GM23338 (cell line): ENCODE measurements around the gene SCIN. TPM values are rescaled to one million over a fixed set of nuclear protein-coding genes. Genes with fewer than 3 reads are reported as not detected.
"Not testable (repeated sequence)": the region's sequence is repeated elsewhere in the genome, so short reads cannot be mapped to it uniquely, and the experiment has no call there.

Experiments used
- ATAC-seq: fragments of 200-7000 bp; cut with Tn5 transposase; 3 replicates; pipeline ENCODE4 v1.9.1; 2020
- DNase-seq: peaks from one replicate; pipeline ENCODE4 v3.0.0-alpha.2; 2015; ENCODE audit warnings: low spot score
- H2AFZ ChIP-seq: fragments of 200-600 bp; sonication (generic); 2 replicates; pipeline ENCODE4 v1.8.0; 2016; ENCODE audit warnings: antibody characterized with exemption, mild to moderate bottlenecking, moderate library complexity
- H3F3A ChIP-seq: fragments of 200-600 bp; sonication (generic); replicated peaks from 2 replicates; pipeline ENCODE4 v1.8.0; 2017; ENCODE audit warnings: antibody characterized with exemption, mixed run types, low read depth
- H3K27ac ChIP-seq: fragments of 200-600 bp; sonication (generic); 2 replicates; pipeline ENCODE4 v1.6.1; 2016; ENCODE audit warnings: low read depth
- H3K27me3 ChIP-seq: fragments of 200-600 bp; sonication (generic); 2 replicates; pipeline ENCODE4 v1.8.0; 2016; ENCODE audit warnings: mild to moderate bottlenecking, mixed run types, moderate library complexity; ENCODE audit not compliant: insufficient read depth
- H3K36me3 ChIP-seq: fragments of 200-600 bp; sonication (generic); 2 replicates; pipeline ENCODE4 v1.8.0; 2016; ENCODE audit warnings: mild to moderate bottlenecking; ENCODE audit not compliant: insufficient read depth
- H3K4me1 ChIP-seq: fragments of 200-600 bp; sonication (generic); 2 replicates; pipeline ENCODE4 v1.8.0; 2016; ENCODE audit warnings: mild to moderate bottlenecking, moderate library complexity; ENCODE audit not compliant: insufficient read depth
- H3K4me2 ChIP-seq: fragments of 200-600 bp; sonication (generic); 2 replicates; pipeline ENCODE4 v1.7.1; 2017; ENCODE audit warnings: mixed run types
- H3K4me3 ChIP-seq: fragments of 200-600 bp; sonication (generic); 2 replicates; pipeline ENCODE4 v1.6.1; 2016; ENCODE audit warnings: mixed run types
- H3K79me2 ChIP-seq: fragments of 200-600 bp; sonication (generic); replicated peaks from 2 replicates; pipeline ENCODE4 v1.8.0; 2017; ENCODE audit warnings: mild to moderate bottlenecking; ENCODE audit not compliant: insufficient read depth
- H3K9me2 ChIP-seq: fragments of 200-600 bp; sonication (generic); 2 replicates; pipeline ENCODE4 v1.8.0; 2017; ENCODE audit not compliant: insufficient read depth
- H4K20me1 ChIP-seq: fragments of 200-600 bp; sonication (generic); replicated peaks from 2 replicates; pipeline ENCODE4 v1.8.0; 2017; ENCODE audit warnings: mild to moderate bottlenecking; ENCODE audit not compliant: insufficient read depth
- H3K27ac Mint-ChIP-seq: 2 replicates; pipeline ENCODE4 v1.8.0; 2020; ENCODE audit warnings: inconsistent platforms, mild to moderate bottlenecking, moderate library complexity, mixed read lengths
- H3K27me3 Mint-ChIP-seq: 3 replicates; pipeline ENCODE4 v1.8.0; 2022; ENCODE audit warnings: low read depth, mild to moderate bottlenecking, moderate library complexity, mixed read lengths, inconsistent platforms; ENCODE audit not compliant: insufficient read depth, poor library complexity
- H3K36me3 Mint-ChIP-seq: 3 replicates; pipeline ENCODE4 v1.8.0; 2021; ENCODE audit warnings: low read depth, mild to moderate bottlenecking, inconsistent platforms, moderate library complexity, mixed read lengths
- H3K4me1 Mint-ChIP-seq: 3 replicates; pipeline ENCODE4 v1.8.0; 2020; ENCODE audit warnings: mild to moderate bottlenecking, inconsistent platforms, mixed read lengths
- H3K4me3 Mint-ChIP-seq: 3 replicates; pipeline ENCODE4 v1.8.0; 2021; ENCODE audit warnings: moderate library complexity, mild to moderate bottlenecking, inconsistent platforms, mixed read lengths
- H3K9me3 Mint-ChIP-seq: 3 replicates; pipeline ENCODE4 v1.8.0; 2020; ENCODE audit warnings: moderate library complexity, mild to moderate bottlenecking, inconsistent platforms, mixed read lengths
- CREB1 ChIP-seq: fragments of 250-450 bp; sonication (Bioruptor Pico); IDR thresholded peaks from 2 replicates; pipeline ENCODE4 v1.5.0; 2020; ENCODE audit warnings: low read depth, mild to moderate bottlenecking, moderate library complexity
- CTCF ChIP-seq, 2 experiments: fragments of 200-600 bp in 1 of 2; sonication (generic) in 1 of 2; conservative IDR thresholded peaks; 2 replicates each; pipeline versions ENCODE4 v1.5.1 to v1.6.1; 2016 to 2017; ENCODE audit warnings: antibody characterized with exemption in 2 of 2, low read depth in 2 of 2, mild to moderate bottlenecking in 2 of 2, moderate library complexity in 1 of 2
- ETS1 ChIP-seq: IDR thresholded peaks from 2 replicates; pipeline ENCODE4 v1.6.1; 2016; ENCODE audit warnings: antibody characterized with exemption
- EZH2 ChIP-seq: fragments of 200-600 bp; sonication (generic); IDR thresholded peaks from one replicate; pipeline ENCODE4 v1.8.0; 2017; ENCODE audit warnings: antibody characterized with exemption, mild to moderate bottlenecking, low read depth; ENCODE audit not compliant: unreplicated experiment
- EZH2phosphoT487 ChIP-seq: fragments of 200-600 bp; sonication (generic); IDR thresholded peaks from one replicate; pipeline ENCODE4 v1.8.1; 2018; ENCODE audit warnings: antibody characterized with exemption; ENCODE audit not compliant: unreplicated experiment
- JUNB ChIP-seq: IDR thresholded peaks from one replicate; pipeline ENCODE4 v1.6.1; 2016; ENCODE audit warnings: antibody characterized with exemption; ENCODE audit not compliant: unreplicated experiment
- NANOG ChIP-seq: IDR thresholded peaks from 2 replicates; pipeline ENCODE4 v1.6.1; 2016; ENCODE audit warnings: antibody characterized with exemption, borderline replicate concordance
- POLR2AphosphoS5 ChIP-seq: IDR thresholded peaks from 2 replicates; pipeline ENCODE4 v1.6.1; 2016; ENCODE audit warnings: antibody characterized with exemption, low read depth
- REST ChIP-seq: IDR thresholded peaks from one replicate; pipeline ENCODE4 v1.6.1; 2018; ENCODE audit warnings: antibody characterized with exemption; ENCODE audit not compliant: unreplicated experiment
- STAT1 ChIP-seq: IDR thresholded peaks from one replicate; pipeline ENCODE4 v1.6.1; 2016; ENCODE audit warnings: antibody characterized with exemption; ENCODE audit not compliant: unreplicated experiment
- ZNF114 ChIP-seq: fragments of 250-450 bp; sonication (Bioruptor Pico); IDR thresholded peaks from 2 replicates; pipeline ENCODE4 v1.5.0; 2020; ENCODE audit warnings: mild to moderate bottlenecking, moderate library complexity
- ZNF331 ChIP-seq: fragments of 250-450 bp; sonication (Bioruptor Pico); IDR thresholded peaks from 2 replicates; pipeline ENCODE4 v1.5.0; 2020; ENCODE audit warnings: low read depth, mild to moderate bottlenecking, moderate library complexity
- polyA plus RNA-seq: library from polyadenylated mRNA; unstranded; fragments of >200 nt; fragmentation: Nextera tagmentation; extraction: Ambion mirVana; gene quantifications from 2 replicates; pipeline ENCODE4 v1.2.1, GENCODE V29; 2016
- total RNA-seq: library from RNA; depleted of rRNA; stranded (reverse); fragments of >200 nt; shearing (Covaris generic); gene quantifications from 2 replicates; pipeline ENCODE4 v1.2.3, GENCODE V29; 2014

Gene SCIN
- total and polyA plus RNA-seq, 2 experiments from 2014 or later = 0.80 to 0.92 TPM

GRCh38 chr7:12691388-12691787 lies 120.9 kb downstream of the SCIN start:
- H3K9me2 ChIP-seq, H3K4me3 ChIP-seq, H3K4me3 Mint-ChIP-seq, H3K27ac ChIP-seq, H3K9me3 Mint-ChIP-seq, H3F3A ChIP-seq, H4K20me1 ChIP-seq, H3K4me2 ChIP-seq, DNase-seq, H3K27me3 ChIP-seq, ATAC-seq, H3K36me3 ChIP-seq, H3K27me3 Mint-ChIP-seq, H2AFZ ChIP-seq, H3K27ac Mint-ChIP-seq: not testable (repeated sequence)
- Mint-ChIP-seq H3K4me1 (peaks cover 21% of the 10 kb centered on the region), H3K36me3 (peaks cover 13% of the 10 kb centered on the region; the same call in 2 of the 3 replicates)
- H3K79me2 ChIP-seq = peaks cover 66% of the 10 kb centered on the region
- peaks cover 18% of the 10 kb centered on the region for H3K4me1 ChIP-seq

- H3K27me3 Mint-ChIP-seq = no peaks in the 10 kb centered on the region
- DNase-seq (no peak), ATAC-seq (no peak)
- H3K4me3 Mint-ChIP-seq = no peak overlapping the region
- H2AFZ ChIP-seq = no peak overlapping the region
- H3K4me1 ChIP-seq = peaks cover 18% of the 10 kb centered on the region
- H3K27ac Mint-ChIP-seq = no peak overlapping the region
- no peaks in the 10 kb centered on the region for H3K36me3 ChIP-seq
- no peak overlapping the region for H3K4me3 ChIP-seq
- H3K9me2 ChIP-seq = no peaks in the 10 kb centered on the region
- H3K4me1 Mint-ChIP-seq = peaks cover 21% of the 10 kb centered on the region
- H4K20me1 ChIP-seq = peaks cover 4% of the 10 kb centered on the region
- no peaks in the 10 kb centered on the region for H3K27me3 ChIP-seq
- peaks cover 16% of the 10 kb centered on the region; the same call in 2 of the 3 replicates for H3K36me3 Mint-ChIP-seq
- no peak overlapping the region for H3K4me2 ChIP-seq
- no peaks in the 10 kb centered on the region for H3K9me3 Mint-ChIP-seq
- no peak overlapping the region for H3K27ac ChIP-seq
- no peaks in the 10 kb centered on the region for H3F3A ChIP-seq
- peaks cover 66% of the 10 kb centered on the region for H3K79me2 ChIP-seq
- TF ChIP-seq NANOG = no peak
- TF ChIP-seq JUNB = no peak
- no peak for TF ChIP-seq EZH2phosphoT487
- no peak for TF ChIP-seq POLR2AphosphoS5
- no peak for TF ChIP-seq STAT1
- no peak for TF ChIP-seq EZH2
- TF ChIP-seq REST = no peak
- TF ChIP-seq ZNF331 (CRISPR knock-in tag) = no peak
- no peak for TF ChIP-seq CTCF (conservative IDR thresholded peaks at IDR 0.05; ENCODE audit: low read depth in 2 of 2)
- no peak for TF ChIP-seq CREB1
- no peak for TF ChIP-seq ETS1
- no peak for TF ChIP-seq ZNF114 (CRISPR knock-in tag)
Observed at GRCh38 chr7:12692035-12692434, 121.5 kb downstream of the SCIN start.
